ENCODE results near the gene LCP2.

The LCP2 gene

DNA sequence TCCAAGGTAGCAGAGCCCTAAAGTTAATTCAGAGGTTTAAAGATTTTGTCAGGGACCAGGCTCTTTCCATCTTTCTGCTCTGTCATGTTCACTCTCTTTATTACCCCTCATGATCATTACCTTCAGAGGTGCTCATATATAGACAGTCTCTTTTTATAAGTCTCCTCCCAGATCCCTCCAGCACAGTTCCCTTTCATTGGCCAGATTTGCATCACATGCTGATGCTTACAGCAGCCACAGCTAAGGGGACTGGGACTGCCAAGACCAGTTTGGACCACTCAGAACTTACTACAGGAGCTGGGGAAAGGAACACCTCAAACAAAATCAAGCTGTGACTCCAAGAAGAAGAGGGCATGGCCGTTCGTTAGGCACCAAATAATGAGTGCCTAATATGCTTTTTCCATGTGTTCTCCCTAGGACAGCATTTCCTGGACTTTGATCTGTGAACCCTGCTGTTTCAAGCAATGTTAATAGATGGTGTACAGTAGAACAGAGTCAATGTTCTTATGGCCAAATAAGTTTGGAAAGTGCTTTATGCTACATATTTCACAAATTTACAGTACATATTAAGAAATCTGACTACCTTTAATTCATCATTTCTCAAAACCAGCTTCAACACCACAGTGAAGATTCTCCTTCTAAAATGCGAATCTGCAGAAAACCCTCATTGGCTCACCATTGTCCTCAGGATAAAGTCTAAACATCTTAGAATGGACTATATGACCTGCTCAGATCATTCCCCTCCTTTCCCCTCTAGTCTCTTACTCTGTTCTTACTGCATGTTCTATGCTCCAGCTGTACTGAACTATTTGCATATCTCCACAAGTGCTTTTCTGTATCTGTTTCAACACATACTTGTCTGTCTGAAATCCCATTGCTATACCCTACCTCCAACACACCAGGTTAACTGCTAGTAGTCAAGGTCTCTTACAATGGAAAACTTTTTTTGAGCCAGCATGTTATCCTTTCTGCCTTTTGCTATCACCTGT, 61.4 kb downstream of the LCP2 start:
- Histone ChIP-seq H3K9ac (ENCODE audit: low read depth, low read length, poor library complexity, severe bottlenecking) (no peak overlapping the region), H3K4me3 (ENCODE audit: low read length, poor library complexity, severe bottlenecking) (no peak overlapping the region), H3K4me2 (ENCODE audit: low read depth, low read length, poor library complexity, severe bottlenecking) (no peak overlapping the region), H3K79me2 (ENCODE audit: insufficient read depth, low read length) (no peaks in the 10 kb centered on the region), H3F3A (ENCODE audit: low read depth) (no peaks in the 10 kb centered on the region), H2AFZ (ENCODE audit: low read length) (no peak overlapping the region), H3K9me3 (ENCODE audit: insufficient read depth, low read depth, low read length) (no peaks in the 10 kb centered on the region), H3K36me3 (ENCODE audit: insufficient read depth, low read length) (no peaks in the 10 kb centered on the region), H3K9me2 (replicated peaks; ENCODE audit: low read depth, low read length) (no peaks in the 10 kb centered on the region), H3K4me1 (ENCODE audit: insufficient read depth, low read length, poor library complexity, severe bottlenecking) (no peaks in the 10 kb centered on the region), H3K27me3 (ENCODE audit: insufficient read depth, low read length, poor library complexity, severe bottlenecking) (no peaks in the 10 kb centered on the region), H4K20me1 (ENCODE audit: insufficient read depth, low read length, poor library complexity, severe bottlenecking) (no peaks in the 10 kb centered on the region)
- TF ChIP-seq EZH2phosphoT487 (IDR thresholded peaks at IDR 0.05; ENCODE audit: borderline replicate concordance): no peak

DNA sequence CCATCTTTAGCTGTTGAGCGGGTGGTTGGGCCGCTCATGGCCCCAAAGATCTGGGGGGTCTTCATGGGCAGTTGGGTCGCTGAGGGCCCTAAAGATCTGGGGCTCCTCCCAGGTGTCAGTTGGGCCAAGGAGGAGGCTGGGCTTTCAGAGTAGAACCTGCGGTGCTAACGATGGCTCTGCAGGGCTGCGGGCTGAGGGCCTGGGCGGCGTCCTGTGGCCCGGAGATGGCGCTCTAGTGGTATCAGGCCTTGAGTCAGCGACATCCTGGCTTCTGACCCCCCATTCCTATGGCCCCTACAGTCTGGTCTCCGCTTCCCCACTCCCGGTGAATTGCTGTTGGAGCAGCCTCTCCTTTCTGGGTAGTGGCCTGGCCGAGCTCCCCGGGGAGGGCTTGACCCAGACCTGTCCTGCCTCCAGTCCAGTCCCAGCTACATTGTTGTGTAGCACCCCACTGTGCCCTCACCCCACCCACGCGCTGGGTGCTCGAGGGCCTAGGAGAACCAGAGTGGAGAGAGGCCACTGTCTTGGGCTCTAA, 64.2 kb downstream of the LCP2 start:
- no peak overlapping the region for H3K9ac ChIP-seq (ENCODE audit: low read depth, low read length, poor library complexity, severe bottlenecking)
- H3K4me1 ChIP-seq (ENCODE audit: insufficient read depth, low read length, poor library complexity, severe bottlenecking): no peaks in the 10 kb centered on the region
- no peak overlapping the region for H2AFZ ChIP-seq (ENCODE audit: low read length)
- TF ChIP-seq EZH2phosphoT487 (IDR thresholded peaks at IDR 0.05; ENCODE audit: borderline replicate concordance) (no peak), CTCF (conservative IDR thresholded peaks at IDR 0.05; ENCODE audit: low read length) (no peak)
- H3K9me3 ChIP-seq (ENCODE audit: insufficient read depth, low read depth, low read length): no peaks in the 10 kb centered on the region
- H3K27me3 ChIP-seq (ENCODE audit: insufficient read depth, low read length, poor library complexity, severe bottlenecking): no peaks in the 10 kb centered on the region
- no peak overlapping the region for H3K4me2 ChIP-seq (ENCODE audit: low read depth, low read length, poor library complexity, severe bottlenecking)
- H3K9me2 ChIP-seq (replicated peaks; ENCODE audit: low read depth, low read length): no peaks in the 10 kb centered on the region
- no peaks in the 10 kb centered on the region for H3F3A ChIP-seq (ENCODE audit: low read depth)
- H4K20me1 ChIP-seq (ENCODE audit: insufficient read depth, low read length, poor library complexity, severe bottlenecking): no peaks in the 10 kb centered on the region
- no peak overlapping the region for H3K4me3 ChIP-seq (ENCODE audit: low read length, poor library complexity, severe bottlenecking)
- no peaks in the 10 kb centered on the region for H3K36me3 ChIP-seq (ENCODE audit: insufficient read depth, low read length)
- H3K79me2 ChIP-seq (ENCODE audit: insufficient read depth, low read length): no peaks in the 10 kb centered on the region

- Histone ChIP-seq H3K9me3 (ENCODE audit: insufficient read depth, low read depth, low read length) (no peaks in the 10 kb centered on the region), H3K4me2 (ENCODE audit: low read depth, low read length, poor library complexity, severe bottlenecking) (no peak within 1 kb of the TSS), H2AFZ (ENCODE audit: low read length) (no peak within 1 kb of the TSS), H3K4me1 (ENCODE audit: insufficient read depth, low read length, poor library complexity, severe bottlenecking) (no peaks in the 10 kb centered on the region), H3K27me3 (ENCODE audit: insufficient read depth, low read length, poor library complexity, severe bottlenecking) (no peaks in the 10 kb centered on the region), H3K4me3 (ENCODE audit: low read length, poor library complexity, severe bottlenecking) (no peak within 1 kb of the TSS), H3F3A (ENCODE audit: low read depth) (no peaks in the 10 kb centered on the region), H4K20me1 (ENCODE audit: insufficient read depth, low read length, poor library complexity, severe bottlenecking) (no peaks in the 10 kb centered on the region), H3K36me3 (ENCODE audit: insufficient read depth, low read length) (no peaks in the 10 kb centered on the region), H3K9me2 (replicated peaks; ENCODE audit: low read depth, low read length) (no peaks in the 10 kb centered on the region), H3K9ac (ENCODE audit: low read depth, low read length, poor library complexity, severe bottlenecking) (no peak within 1 kb of the TSS), H3K79me2 (ENCODE audit: insufficient read depth, low read length) (no peaks in the 10 kb centered on the region)
- TF ChIP-seq CTCF (conservative IDR thresholded peaks at IDR 0.05; ENCODE audit: low read length): no peak
- no peak for TF ChIP-seq EZH2phosphoT487 (IDR thresholded peaks at IDR 0.05; ENCODE audit: borderline replicate concordance)
Observed at GRCh38 chr5:170232786-170233185, 64.8 kb downstream of the LCP2 start, which contains the start of gene C5orf58. TSS of gene C5orf58 (plus strand) at chr5:170232985. CDS start at chr5:170234977, 1,992 bp downstream.

Measured in Loucy (cell line).